Activated T-helper 9 cell treated with anti-CD3 and anti-CD28 coated beads, Interleukin-2, amount 50 U/mL, for 16 hours (primary cell): ENCODE results near the gene MAD1L1.

Experiments
- DNase-seq: peaks from one replicate; pipeline ENCODE4 v3.0.0-alpha.2; 2020; ENCODE audit warnings: low read depth

MAD1L1 gene

DNA sequence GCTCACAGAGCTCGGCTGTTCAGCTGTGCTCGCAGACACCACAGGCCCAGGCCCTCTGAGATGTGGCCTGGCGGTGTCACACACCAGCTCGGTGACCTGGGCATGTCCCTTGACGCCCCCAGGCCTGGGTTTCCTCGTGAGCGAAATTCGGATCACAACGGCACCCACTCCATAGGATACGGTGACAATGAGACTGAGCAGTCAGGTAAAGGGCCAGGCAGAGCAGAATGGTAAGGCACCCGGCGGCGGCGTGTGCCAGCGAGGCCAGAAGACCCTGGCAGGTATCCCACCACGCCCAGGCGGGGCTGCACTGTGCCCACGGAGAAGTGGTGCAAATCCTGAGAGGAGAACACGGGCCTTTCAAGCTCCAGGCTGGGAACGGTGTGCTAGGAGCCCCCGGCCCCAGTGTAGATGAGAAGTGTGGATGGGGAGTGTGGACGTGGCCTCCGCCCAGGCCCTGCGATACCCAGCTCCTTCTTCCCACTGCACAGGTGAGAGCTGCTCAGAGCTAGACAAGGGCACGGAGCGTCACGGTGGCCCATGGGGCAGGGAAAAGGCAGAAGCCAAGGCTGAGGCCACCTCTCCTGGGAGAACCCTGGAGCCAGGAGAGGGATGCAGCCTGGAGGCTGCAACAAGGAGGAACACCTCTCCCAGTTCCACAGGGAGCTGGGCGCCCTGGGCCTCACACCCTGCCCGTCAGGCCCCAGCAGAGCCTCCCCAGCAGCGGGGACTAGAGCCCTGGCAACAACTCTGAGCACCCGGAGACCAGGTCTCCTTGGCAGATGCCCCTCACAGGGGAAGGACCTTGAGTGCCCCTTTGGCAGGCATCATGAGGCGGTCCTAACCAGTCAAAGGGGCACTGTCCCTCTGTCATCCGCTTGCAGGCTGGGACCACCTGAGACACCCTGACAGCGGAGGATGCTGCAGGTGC, 219.1 kb downstream of the MAD1L1 start:
- no peak for DNase-seq

DNA sequence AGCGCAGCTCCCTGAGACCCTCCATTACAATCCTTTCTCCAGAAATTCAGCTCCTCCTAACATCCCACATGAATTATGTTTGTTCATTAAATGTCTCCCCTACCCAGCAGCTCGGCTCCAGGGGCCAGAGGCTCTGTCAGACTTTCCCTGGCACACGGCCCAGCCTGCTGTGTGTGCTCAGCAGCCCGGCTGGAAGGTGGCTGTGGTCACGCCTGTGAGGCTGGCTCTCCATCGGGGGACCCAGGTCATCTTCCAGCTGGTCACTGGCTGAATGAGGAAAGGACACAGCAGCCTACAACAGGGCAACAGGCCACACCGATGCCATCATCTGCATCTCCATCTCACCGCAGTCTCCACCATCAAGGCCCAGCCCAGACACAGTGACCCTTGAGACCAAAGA, 219.8 kb downstream of the MAD1L1 start:
- no peak for DNase-seq

DNA sequence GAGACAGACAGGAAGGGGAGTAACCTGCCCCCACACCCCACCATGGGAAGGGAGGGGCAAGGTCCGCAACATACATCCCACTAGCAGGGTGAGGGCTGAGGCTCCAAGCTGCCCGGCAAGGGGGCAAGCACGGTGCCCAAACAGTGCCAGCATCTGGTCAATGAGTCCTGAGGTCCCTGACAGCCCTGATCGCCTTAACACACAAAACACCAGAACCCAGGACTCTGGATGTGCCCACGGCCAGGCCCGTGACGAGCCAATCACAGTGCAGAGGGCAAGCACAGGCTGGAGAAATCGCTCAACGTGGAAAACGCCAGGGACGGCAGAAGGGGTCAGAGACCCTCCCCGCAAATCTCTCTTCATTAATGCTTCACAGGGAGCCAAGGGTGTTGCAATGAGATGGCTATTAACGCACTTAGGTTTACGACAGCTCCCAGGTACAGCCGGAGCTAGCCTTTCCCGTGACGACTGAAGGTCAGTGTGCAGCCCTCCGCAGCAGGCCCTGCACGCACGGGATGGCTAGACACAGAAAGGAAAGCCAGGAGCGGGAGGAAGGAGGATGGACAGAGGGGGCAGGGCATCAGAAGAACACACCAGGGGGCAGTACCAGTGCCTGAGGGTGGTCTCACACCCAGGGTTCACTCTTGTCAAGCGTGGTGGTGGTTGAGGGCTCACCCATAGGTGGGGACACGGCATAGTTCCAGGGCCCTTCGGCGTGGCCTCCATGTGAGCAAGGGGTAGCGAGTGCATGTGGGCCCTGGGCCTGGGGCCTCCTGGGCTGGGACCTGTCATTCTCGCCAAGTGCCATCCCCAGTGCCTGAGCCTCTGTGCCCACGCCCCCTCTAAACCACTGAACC, 220.5 kb downstream of the MAD1L1 start:
- DNase-seq: no peak

DNA sequence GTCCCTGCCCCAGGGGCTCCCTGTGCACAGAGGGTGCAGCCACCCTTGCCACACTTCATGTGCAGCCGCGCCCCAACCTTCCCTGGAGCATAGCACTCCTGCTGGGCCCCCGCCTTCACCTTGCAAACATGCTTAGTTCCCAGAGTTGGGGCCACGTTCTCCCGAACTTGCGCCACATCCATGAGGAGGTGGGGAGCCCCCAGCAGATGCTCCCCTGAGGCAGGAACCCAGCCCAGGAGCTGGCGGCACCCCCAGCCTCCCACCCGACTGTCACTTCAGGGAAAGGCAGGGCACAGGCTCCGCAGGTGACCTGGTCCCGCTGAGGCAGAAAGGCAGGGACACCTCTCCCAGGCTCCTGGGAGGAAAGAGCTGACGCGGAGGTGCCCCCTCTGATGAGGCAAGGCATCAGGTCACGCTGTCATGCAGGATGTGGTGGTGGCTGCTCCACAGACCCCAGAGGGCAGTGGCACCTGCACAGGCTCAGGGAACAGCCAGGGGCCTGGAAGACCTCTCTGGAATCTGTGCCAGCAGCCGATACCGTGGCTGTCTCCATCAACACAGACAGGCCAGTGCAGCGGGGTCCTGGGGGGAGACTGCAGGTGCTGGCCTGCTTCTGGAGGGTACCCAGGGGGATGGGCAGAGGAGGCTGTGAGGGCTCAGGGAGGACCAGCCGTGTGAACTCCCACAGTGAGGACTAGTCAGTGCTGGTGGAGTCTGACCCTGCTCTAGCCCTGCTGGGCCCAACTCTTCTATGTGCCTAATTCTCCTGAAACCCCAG, 221.3 kb downstream of the MAD1L1 start:
- DNase-seq: no peak

DNA sequence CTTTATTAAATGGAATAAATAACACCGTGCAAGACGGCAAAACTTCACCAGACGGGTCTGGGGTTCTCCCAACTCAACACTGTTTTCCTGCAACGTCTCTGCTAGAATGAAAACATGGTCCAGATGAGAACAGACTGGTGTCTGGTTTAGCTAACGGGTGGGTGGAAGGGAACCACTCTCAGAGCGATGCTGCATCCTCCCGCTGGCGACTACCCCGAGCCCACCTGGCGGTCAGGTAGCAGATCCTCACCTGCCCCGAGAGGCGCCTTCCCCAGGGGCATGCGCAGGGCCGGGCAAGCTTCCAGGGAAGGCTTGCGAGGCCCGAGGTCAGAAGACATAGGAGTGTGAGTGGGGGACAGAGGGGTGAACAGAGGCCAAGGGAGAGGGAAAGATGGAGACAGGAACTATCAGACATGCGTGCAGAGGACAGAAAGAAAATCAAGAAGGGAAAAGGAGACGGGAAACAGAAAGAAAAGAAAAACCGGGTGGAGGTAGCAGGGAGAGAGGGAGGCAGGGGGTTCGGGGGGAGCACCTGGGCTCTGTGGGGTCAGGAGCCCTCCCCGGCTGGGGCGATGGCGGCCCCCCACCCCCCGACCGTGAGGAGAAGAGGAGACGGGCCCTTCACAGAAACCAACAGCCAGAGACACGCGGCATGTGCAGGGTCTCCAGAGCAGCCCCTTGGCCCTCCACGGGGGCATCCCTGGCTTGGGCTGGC, 222.0 kb downstream of the MAD1L1 start:
- DNase-seq: no peak

DNA sequence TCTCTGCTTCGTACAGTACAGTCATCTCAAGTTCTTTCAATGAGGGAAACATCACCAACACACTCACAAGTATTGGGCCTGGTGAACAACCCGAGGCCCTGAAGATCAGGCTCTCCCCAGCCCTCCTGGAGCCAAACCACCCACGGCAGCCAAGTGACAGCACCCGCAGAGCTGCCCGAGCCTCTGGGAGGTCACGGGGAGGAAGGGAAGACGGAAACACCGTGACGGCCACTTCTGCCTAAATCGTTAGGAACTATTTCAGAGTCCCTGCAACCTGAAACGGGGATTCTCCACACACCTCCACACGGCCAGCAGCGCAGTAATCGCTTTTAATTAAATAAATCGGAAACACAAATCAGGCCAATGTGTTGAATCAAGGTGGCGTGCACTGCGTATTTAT, 222.6 kb downstream of the MAD1L1 start:
- no peak for DNase-seq

DNA sequence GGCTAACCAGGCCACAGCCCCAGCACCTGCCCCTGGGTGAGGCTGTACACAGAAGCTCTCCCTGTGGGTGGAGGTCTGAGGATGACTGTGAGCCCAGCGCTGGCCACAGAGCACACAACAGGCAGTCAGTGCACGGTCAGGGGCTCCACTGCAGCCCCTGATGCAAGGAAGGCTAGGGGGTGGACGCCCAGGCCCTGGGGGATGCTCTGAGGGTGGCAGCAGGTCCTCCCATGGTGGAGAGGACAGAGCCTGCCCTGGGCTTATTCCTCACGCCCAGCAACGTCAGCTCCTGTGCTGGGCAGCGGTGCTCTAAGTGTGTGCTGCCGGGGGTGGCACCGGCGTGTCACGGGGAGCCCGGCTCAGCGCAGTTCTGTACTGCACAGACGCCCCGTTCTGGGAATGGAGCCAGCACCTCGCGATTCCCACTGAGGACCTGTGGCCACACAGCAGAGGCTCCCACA, 223.2 kb downstream of the MAD1L1 start:
- no peak for DNase-seq

DNA sequence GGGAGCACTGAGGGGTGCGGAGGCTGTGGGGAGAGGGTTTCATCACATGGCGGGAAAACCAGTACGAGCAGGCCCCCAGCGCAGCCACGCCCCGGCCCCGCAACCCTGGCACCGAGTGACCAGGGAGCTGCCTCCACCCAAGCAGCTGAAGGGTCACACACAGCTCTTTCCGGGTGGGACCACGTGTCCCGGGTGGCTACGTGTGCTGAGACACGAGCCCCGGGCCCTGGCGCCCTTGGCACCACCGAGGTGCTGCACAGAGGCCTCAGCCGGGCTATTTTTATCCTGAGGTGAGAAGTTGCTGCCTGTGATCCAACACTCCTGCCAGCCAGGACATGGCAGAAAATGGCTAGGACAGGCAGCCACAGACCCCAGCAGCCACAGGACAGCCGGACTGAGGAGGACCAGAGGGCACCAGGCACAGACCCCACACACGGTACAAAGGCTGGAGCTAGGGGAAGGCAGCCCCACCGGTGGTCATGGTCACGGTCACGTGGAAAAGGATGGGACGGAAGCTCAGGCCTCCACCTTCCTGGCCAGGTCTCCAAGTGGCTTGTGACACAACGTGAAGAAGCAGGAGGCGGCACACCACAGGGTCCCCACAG, 223.7 kb downstream of the MAD1L1 start:
- no peak for DNase-seq

DNA sequence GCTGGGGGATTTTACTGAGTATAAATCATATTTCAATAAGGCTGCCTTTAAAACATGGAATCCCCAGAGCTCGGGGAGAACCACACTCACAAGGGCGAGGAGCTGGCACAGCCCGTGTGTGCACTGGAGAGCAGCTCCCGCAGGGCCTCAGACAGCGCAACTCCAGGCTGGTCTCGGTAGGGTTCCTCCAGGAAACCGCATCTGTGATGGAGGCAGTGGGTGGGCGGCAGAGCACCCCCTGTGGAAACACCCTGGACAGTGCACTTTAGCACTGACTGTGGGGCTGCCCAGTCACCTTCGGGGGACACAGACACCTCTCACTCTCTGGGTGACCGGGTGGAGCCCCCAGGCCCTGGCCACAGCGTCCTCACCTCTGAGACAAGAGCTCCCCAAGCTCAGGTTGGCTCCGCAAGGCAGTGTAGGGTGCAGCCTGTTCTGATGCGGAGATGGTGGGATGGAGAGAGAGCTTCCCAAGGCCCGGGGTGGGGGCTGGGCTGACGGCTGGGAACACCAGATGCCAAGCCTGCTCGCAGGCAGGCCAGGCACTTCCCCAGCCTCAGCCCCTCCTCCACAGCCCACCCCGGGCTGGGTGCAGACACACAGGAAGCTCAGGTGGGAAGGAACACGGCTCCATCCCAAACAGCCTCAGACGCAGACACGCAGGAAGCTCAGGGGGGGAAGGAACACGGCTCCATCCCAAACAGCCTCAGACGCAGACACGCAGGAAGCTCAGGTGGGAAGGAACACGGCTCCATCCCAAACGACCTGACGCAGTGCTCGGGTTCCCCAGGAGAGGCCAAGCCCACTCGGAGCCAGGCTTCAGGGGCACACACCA, 224.4 kb downstream of the MAD1L1 start:
- DNase-seq: no peak

DNA sequence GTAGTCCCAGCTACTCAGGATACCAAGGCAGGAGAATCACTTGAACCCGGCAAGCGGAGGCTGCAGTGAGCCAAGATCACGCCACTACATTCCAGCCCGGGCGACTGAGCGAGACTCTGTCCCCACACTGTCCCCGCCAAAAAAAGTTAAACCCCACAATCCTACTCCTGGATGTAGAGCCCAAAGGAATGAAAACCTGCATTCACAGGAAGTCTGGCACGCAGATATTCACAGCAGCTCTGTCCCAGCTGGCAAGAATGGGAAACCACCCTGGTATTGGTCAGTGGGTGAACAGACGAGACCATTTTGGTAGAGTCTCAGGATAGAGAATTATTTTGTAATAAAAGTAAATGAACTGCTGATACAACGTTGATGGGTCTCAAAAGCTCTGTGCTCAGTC, 225.2 kb downstream of the MAD1L1 start:
- no peak for DNase-seq

DNA sequence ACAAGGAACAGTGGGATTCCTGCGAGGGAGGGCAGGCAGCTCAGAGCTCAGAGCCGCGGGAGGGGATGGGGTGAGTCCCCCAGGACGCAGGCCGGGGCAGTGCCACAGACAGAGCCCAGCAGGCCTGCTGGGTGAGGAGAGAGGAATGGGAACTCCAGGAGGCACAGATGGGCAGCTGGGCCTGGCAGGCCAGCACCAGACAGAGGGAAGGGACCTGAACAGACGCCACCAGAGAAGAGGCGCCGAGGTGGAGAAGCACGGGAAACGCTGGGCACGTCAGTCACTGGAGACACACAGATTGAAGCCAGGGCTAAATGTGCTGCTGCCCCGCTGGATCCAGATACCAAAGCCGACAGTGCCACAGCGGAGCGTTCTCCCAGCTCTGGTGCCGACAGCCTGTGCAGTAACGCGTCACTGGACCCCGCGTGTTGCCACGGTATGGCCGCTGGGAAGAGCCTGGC, 225.8 kb downstream of the MAD1L1 start:
- no peak for DNase-seq

DNA sequence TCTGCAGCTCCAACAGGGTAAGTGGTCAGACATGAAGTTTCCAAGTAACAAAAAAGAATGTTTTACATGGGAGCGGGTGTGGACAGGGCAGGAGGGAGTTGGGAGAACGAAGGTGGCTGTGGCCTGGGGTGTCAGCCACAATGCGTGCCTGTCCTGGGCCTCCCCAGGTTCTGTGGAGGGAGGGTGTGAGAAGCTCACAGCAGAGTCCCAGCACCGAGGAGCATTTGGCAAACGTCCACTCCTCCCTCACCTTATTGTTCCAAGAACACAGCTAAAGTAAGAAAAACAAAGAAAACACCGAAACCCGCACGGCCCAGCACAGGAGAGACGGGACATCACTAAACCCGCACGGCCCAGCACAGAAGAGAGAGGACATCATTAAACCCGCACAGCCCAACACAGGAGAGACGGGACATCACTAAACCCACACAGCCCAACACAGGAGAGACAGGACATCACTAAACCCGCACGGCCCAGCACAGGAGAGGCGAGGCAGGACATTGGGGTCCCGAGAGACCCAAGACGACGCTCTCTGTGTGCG, 226.4 kb downstream of the MAD1L1 start:
- DNase-seq: no peak

DNA sequence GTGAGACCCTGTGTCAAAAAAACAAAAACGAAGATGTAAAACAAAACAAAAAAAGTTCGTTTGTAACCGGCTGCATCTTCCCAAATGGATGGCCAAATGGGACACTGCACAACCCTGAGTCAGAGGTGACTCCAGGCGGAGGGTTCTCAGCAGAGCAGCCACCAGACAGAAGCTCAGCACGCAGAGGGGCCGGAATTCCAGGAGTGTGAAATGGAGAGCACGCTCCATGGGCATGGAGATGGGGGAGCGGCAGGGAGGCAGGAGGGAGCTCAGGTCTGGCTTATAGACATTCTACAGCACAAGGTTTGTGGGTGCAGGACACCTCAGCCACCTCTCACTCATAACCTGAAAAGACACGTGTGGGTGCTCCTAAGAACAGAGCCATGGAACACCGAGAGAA, 227.0 kb downstream of the MAD1L1 start:
- DNase-seq: no peak

DNA sequence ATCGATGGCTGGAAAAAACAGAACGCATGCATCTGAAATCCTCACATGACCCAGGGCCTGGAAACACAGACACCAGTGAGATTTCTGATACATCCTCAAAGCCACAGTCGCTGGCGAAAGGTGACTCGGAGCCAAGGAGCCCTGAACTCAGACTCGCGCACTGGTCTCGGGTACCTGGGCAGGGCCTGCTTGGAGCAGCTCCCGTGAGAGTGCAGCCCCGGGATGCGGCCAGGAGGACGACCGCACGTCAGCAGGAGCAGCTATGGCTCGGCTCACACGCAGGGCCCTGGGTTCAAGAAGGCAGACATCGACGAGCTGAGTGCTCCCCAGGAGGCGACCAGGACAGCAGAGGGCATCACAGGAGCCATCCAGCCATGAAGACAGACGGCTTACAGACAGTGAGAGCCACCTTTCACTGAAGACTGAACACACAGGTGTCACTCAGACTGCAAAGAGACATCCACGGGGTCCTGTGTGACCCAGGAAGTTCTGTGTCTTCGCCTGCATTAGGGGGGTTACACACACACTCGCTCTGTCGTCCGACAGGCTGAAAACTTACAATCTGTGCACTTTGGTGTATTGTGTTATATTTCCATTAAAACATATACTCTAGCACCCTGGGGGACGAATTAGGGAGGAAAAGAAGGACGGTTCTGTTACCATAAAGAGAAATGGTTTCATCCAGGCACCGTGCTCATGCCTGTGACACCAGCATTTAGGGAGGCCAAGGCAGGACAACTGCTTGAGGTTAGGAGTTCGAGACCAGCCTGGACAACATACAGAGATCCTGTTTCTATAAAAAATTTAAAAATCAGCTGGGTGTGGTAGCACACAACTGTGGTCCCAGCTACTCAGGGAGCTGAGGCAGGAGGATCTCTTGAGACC, 227.7 kb downstream of the MAD1L1 start:
- DNase-seq: no peak

DNA sequence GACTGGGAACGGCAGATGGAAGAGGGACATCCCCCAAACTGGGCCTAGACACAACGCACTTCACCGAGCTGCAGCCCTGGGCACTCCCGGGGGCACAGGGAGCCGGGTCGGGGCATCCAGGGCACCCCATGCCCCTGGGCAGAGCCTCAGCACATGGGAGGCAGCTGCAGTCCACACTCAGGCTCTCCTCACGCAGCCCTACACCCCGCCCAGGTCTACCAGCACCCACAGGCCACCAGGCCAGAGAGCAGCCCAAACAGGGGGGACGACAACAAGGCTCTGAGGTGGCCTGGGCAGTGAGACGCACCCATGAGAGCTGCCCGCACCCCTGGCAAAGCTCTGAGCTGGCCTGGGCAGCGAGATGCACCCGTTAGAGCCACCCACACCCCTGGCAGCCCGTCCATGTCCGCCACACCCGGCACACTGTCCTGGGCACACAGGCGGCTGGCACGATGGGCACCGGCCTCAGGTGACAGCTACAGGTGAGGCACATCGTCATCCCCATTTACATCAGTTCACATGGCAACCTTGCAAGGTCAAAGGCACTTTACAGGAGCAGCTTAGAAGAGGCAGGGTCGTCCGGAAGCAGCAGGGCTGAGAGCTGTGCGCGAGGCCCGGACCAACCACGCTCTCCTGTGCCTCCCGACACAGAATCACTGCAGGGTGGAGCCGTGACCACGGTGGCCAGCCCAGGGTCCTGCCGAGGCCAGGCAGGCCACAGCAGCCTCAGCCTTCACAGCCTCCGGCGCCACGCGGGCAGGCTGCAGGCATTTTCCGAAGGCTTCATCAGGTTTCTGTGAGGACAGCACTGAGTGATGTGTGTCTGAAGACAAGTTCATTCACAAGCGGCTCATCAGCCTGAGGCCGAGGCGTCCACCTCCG, 228.6 kb downstream of the MAD1L1 start:
- no peak for DNase-seq

DNA sequence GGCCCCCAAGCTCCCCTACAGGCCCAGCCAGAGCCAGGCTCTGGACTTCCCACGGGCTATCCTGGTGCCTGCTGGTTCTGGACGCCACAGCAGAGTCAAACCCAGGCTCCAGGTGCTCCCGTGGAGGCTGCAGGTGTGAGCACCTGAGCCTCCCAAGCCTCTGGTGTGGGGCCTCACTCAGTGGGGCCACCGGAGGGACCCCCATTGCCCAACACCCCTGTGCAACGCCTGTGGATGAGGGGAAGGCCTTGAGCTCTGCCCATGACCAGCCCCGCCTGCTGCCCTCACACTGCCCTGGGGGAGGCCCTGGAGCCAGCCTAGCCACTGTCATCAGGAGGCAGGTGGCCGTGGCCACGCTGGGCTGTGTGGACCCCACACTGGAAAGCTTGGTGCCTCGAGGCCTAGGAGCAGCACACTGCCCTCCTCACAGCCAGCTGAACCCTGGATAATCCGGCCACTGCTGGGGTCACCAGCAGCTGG, 229.3 kb downstream of the MAD1L1 start:
- DNase-seq: no peak
